Activated CD8-positive, alpha-beta memory T cell treated with anti-CD3 and anti-CD28 coated beads for 24 hours (primary cell): ENCODE data around the gene NUMBL.
"Not testable (repeated sequence)": the region's sequence is repeated elsewhere in the genome, so short reads cannot be mapped to it uniquely, and the experiment has no call there.

Experiments
- DNase-seq: peaks from one replicate; pipeline ENCODE4 v3.0.0-alpha.2; 2020

NUMBL gene

GRCh38 chr19:40690050-40690692 is at the start of gene NUMBL:
Gene NUMBL (minus strand): TSS chr19:40690651. CDS start chr19:40690483, 168 bp downstream.
- no peak for DNase-seq

GRCh38 chr19:40739030-40739839 is 48.8 kb upstream of the NUMBL start:
- no peak for DNase-seq

GRCh38 chr19:40737102-40737644 is 46.7 kb upstream of the NUMBL start:
- no peak for DNase-seq

GRCh38 chr19:40736661-40737060 is 46.2 kb upstream of the NUMBL start:
- DNase-seq: no peak

GRCh38 chr19:40735013-40735771 is 44.7 kb upstream of the NUMBL start:
- DNase-seq: no peak

GRCh38 chr19:40733149-40733548 is 42.7 kb upstream of the NUMBL start:
- no peak for DNase-seq

GRCh38 chr19:40732304-40732703 is 41.9 kb upstream of the NUMBL start:
- DNase-seq: not testable (repeated sequence)

GRCh38 chr19:40730065-40730464 is 39.6 kb upstream of the NUMBL start:
- DNase-seq: not testable (repeated sequence)

- DNase-seq: no peak
Measured at GRCh38 chr19:40726279-40726678, 35.8 kb upstream of the NUMBL start.

GRCh38 chr19:40724855-40725254 is 34.4 kb upstream of the NUMBL start:
- DNase-seq: no peak

- no peak for DNase-seq
Measured at GRCh38 chr19:40724315-40724714, 33.9 kb upstream of the NUMBL start.

- DNase-seq: no peak
Measured at GRCh38 chr19:40723661-40724254, 33.3 kb upstream of the NUMBL start.

- no peak for DNase-seq
Measured at GRCh38 chr19:40721936-40722661, 31.6 kb upstream of the NUMBL start.

GRCh38 chr19:40721140-40721486 is 30.7 kb upstream of the NUMBL start:
- no peak for DNase-seq

GRCh38 chr19:40719414-40719894 is 29.0 kb upstream of the NUMBL start:
- DNase-seq: no peak

- no peak for DNase-seq
Measured at GRCh38 chr19:40718774-40719391, 28.4 kb upstream of the NUMBL start.

GRCh38 chr19:40717880-40718773 is 27.7 kb upstream of the NUMBL start:
- DNase-seq: no peak

- no peak for DNase-seq
Measured at GRCh38 chr19:40717325-40717879, 27.0 kb upstream of the NUMBL start.

GRCh38 chr19:40716482-40717324 is 26.3 kb upstream of the NUMBL start, which contains the start of the genes COQ8B and ITPKC:
Gene COQ8B (minus strand): TSS chr19:40716886. CDS start chr19:40714632, 2,254 bp downstream.
Gene ITPKC (plus strand): TSS chr19:40717112. CDS start chr19:40717136, 24 bp downstream.
- peak; percentile 100 for DNase-seq
